Stomach (tissue), 4 donors: ENCODE data around the gene PRDM5.
"Not testable (repeated sequence)": the region's sequence is repeated elsewhere in the genome, so short reads cannot be mapped to it uniquely, and the experiment has no call there.

Experiments
- POLR2A ChIP-seq, 4 donors: fragments of 450-650 bp; IDR thresholded peaks; one replicate each; pipeline ENCODE4 v1.6.1; 2016; ENCODE audit warnings: antibody characterized with exemption in 4 of 4, control low read depth in 2 of 4, mild to moderate bottlenecking in 1 of 4, moderate library complexity in 1 of 4
- POLR2AphosphoS5 ChIP-seq, 3 donors: sonication (generic); formaldehyde crosslinking; IDR thresholded peaks; one replicate each; pipeline ENCODE4 v1.6.1; 2016; ENCODE audit warnings: antibody characterized with exemption in 3 of 3
- TF ChIP-seq, protein P1 (sequence below), 7 experiments: fragments of 450-650 bp in 4 of 7; fragments of 200-600 bp in 3 of 7; sonication (generic) in 3 of 7; IDR thresholded peaks; one replicate each; pipeline ENCODE4 v1.5.1; 2016 to 2019; ENCODE audit warnings: antibody characterized with exemption in 7 of 7, control low read depth in 2 of 7, mild to moderate bottlenecking in 1 of 7

DNA sequence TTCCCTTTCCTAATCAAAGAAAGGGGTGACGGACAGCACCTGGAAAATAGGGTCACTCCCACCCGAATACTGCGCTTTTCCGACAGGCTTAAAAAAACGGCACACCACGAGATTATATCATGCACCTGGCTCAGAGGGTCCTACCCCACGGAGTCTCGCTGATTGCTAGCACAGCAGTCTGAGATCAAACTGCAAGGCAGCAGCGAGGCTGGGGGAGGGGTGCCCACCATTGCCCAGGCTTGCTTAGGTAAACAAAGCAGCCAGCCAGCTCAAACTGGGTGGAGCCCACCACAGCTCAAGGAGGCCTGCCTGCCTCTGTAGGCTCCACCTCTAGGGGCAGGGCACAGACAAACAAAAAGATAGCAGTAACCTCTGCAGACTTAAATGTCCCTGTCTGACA, 180.9 kb downstream of the PRDM5 start:
- TF ChIP-seq, protein P1, sequence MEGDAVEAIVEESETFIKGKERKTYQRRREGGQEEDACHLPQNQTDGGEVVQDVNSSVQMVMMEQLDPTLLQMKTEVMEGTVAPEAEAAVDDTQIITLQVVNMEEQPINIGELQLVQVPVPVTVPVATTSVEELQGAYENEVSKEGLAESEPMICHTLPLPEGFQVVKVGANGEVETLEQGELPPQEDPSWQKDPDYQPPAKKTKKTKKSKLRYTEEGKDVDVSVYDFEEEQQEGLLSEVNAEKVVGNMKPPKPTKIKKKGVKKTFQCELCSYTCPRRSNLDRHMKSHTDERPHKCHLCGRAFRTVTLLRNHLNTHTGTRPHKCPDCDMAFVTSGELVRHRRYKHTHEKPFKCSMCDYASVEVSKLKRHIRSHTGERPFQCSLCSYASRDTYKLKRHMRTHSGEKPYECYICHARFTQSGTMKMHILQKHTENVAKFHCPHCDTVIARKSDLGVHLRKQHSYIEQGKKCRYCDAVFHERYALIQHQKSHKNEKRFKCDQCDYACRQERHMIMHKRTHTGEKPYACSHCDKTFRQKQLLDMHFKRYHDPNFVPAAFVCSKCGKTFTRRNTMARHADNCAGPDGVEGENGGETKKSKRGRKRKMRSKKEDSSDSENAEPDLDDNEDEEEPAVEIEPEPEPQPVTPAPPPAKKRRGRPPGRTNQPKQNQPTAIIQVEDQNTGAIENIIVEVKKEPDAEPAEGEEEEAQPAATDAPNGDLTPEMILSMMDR (IDR thresholded peaks at IDR 0.05): not testable (repeated sequence)
- not testable (repeated sequence) for TF ChIP-seq POLR2A, POLR2AphosphoS5 (IDR thresholded peaks at IDR 0.05)
